ENCODE data around the gene PLPP7. TPM values are rescaled to one million over a fixed set of nuclear protein-coding genes. Genes with fewer than 3 reads are reported as not detected.

Gene PLPP7
- total and polyA plus RNA-seq, 11 donors = 56.1 to 293 (median 109) TPM

DNA sequence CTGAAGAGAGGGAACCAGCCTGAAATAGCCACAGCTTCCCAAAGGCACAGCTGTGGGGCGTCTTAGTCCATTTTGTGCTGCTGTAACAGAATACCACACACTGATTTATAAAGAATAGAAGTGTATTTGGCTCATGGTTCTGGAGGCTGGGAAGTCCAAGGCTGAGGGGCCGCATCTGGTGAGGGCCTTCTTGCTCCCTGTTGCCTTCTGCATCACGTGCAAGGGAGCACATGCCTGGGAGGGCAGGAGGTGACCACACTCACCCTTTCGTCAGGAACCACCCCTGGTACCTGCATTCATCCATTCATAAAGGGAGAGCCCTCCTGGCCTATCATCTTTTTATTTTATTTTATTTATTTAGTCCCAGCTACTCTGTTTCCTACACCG, 10.4 kb downstream of the PLPP7 start:
- no peak for DNase-seq
- no peaks in the 10 kb centered on the region for H3K27me3 ChIP-seq
- H3K36me3 ChIP-seq = peaks cover 0 to 16% (median 0%) of the 10 kb centered on the region in 9 donors
- ATAC-seq = no peak
- TF ChIP-seq, protein P1, sequence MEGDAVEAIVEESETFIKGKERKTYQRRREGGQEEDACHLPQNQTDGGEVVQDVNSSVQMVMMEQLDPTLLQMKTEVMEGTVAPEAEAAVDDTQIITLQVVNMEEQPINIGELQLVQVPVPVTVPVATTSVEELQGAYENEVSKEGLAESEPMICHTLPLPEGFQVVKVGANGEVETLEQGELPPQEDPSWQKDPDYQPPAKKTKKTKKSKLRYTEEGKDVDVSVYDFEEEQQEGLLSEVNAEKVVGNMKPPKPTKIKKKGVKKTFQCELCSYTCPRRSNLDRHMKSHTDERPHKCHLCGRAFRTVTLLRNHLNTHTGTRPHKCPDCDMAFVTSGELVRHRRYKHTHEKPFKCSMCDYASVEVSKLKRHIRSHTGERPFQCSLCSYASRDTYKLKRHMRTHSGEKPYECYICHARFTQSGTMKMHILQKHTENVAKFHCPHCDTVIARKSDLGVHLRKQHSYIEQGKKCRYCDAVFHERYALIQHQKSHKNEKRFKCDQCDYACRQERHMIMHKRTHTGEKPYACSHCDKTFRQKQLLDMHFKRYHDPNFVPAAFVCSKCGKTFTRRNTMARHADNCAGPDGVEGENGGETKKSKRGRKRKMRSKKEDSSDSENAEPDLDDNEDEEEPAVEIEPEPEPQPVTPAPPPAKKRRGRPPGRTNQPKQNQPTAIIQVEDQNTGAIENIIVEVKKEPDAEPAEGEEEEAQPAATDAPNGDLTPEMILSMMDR (IDR thresholded peaks at IDR 0.05) = no peak
- TF ChIP-seq POLR2A (IDR thresholded peaks at IDR 0.05) = no peak
- no peak overlapping the region for H3K4me3 ChIP-seq
- 56 to 63% (median 61%) methylated on average over 5 of the region's 5 CpGs for WGBS, 4 donors
- peaks cover 0 to 83% (median 34%) of the 10 kb centered on the region in 12 donors for H3K4me1 ChIP-seq
- intact Hi-C loops (cut with DNase I) = loop anchor here in 3 of 10 donors (5.0 kb wide), 1 partner anchor 32 kb away; no protein-coding TSS in a partner anchor
- no peaks in the 10 kb centered on the region for H3K9me3 ChIP-seq
- peak overlapping the region; percentile 72 to 98 (median 91) for H3K27ac ChIP-seq

DNA sequence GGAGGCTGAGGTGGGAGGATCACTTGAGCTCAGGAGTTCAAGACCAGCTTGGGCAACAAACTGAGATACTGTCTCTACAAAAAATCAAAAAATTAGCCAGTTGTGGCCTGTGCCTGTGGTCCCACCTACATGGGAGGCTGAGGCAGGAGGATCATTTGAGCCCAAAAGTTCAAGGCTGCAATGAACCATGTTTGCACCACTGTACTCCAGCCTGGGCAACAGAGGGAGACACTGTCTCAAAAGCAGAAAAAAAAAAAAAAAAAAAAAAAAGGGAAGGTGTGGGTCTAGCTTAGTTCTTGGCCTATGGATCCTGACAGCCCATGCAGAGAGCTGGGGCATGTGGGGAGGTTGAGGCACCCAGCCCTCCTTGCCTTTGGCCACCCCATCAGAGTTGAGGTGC, 10.9 kb downstream of the PLPP7 start:
- intact Hi-C loops (cut with DNase I) = no loop called here
- Histone ChIP-seq H3K4me3 (no peak overlapping the region), H3K27me3 (no peaks in the 10 kb centered on the region), H3K36me3 (peaks cover 0 to 20% (median 0%) of the 10 kb centered on the region in 9 donors), H3K4me1 (peaks cover 0 to 78% (median 34%) of the 10 kb centered on the region in 12 donors), H3K27ac (peak overlapping the region in 10 of 12 donors; percentile 72 to 98 (median 93)), H3K9me3 (no peaks in the 10 kb centered on the region)
- ATAC-seq (no peak), DNase-seq (no peak)
- TF ChIP-seq, protein P1 (IDR thresholded peaks at IDR 0.05) = no peak
- TF ChIP-seq POLR2A (IDR thresholded peaks at IDR 0.05) = no peak

DNA sequence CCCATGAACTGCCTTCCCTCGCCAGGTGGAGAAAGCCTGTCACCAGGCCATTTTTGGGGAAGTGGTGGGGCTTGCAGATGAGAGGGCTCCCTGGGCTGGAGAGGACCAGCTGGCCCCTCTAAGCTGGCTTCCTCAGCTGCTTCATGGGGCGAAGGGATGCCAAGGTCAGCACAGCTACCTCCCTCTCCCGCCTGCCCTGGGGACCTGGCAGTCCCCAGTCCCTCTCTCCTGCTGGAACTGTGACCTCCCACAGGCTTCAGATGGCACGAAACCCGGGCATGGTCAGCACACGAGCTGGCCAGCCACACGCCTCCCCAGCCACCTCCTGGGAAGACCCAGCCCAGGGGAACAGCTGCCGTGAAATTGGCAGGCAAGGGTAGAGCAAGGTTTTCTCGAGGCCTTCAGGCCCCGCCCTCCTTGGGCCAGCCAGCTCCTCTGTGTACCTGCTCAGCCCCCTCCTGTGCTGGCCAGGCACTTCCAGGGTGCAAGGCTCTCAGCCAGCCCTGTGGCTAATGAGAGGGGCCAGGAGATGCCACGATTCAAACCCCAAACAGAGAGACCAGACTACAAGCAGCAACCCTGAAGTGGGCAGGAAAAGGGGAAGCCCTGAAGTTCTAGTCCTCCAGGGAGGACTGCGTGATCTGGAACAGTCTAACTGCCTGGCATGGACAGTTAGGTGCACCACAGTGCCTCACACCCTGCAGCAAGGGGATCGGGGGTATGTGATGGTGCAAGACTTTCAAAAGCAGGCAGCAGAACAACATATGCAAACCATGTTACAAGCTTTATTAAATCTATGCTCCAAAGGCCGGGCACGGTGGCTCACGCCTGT, 12.9 kb downstream of the PLPP7 start:
- Histone ChIP-seq H3K4me3 (no peak overlapping the region), H3K27me3 (no peaks in the 10 kb centered on the region), H3K4me1 (peaks cover 0 to 65% (median 23%) of the 10 kb centered on the region in 12 donors), H3K36me3 (peaks cover 0 to 21% (median 0%) of the 10 kb centered on the region in 9 donors), H3K9me3 (no peaks in the 10 kb centered on the region), H3K27ac (peak overlapping the region; percentile 8 to 98 (median 80))
- peak in 2 of 5 donors; percentile 70 to 79 for DNase-seq
- 49 to 77% (median 63%) methylated on average over 13 to 16 of the region's 16 CpGs for WGBS, 4 donors
- peak; percentile 27 to 56 (median 34) for ATAC-seq
- TF ChIP-seq, protein P1 (IDR thresholded peaks at IDR 0.05) = no peak
- TF ChIP-seq POLR2A (IDR thresholded peaks at IDR 0.05) = no peak
- intact Hi-C loops (cut with DNase I) = no loop called here

Data from heart left ventricle (tissue), 16 donors.